ENCODE data around the gene EMX2. TPM values are rescaled to one million over a fixed set of nuclear protein-coding genes. Genes with fewer than 3 reads are reported as not detected.
A peak's percentile ranks its signal among the peaks of the same experiment; 100 is the strongest.

Gene EMX2
- total RNA-seq, 1 experiment from 2014 or later: not detected

DNA sequence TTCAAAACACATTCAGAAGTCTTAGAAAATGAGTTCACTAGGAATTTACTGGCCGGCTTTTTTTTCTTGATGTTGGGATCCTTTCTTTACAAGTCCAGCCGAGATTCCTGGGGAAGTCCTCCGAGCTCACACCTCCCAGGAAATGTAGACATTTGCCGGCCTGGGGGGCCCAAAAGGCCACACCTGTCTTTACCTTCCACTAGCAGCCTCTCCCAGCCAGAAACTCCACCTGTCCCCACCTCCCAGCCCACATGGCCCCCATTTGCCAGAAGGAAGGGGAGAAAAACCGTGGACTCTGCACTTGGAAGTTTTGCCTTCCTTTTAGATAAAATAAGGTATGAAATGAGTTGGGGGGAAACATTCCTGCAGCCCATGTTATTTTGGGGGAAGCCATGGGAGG lies 27.6 kb upstream of the EMX2 start:
- Histone ChIP-seq H3K27me3 (ENCODE audit: control insufficient read depth, insufficient read depth, low read length) (no peaks in the 10 kb centered on the region; the same call in 1 of the 2 replicates), H3K36me3 (replicated peaks; ENCODE audit: control insufficient read depth, insufficient read depth, low read length) (no peaks in the 10 kb centered on the region), H3K4me3 (ENCODE audit: insufficient read depth, low read depth, low read length) (no peak overlapping the region)
- no peak for DNase-seq

DNA sequence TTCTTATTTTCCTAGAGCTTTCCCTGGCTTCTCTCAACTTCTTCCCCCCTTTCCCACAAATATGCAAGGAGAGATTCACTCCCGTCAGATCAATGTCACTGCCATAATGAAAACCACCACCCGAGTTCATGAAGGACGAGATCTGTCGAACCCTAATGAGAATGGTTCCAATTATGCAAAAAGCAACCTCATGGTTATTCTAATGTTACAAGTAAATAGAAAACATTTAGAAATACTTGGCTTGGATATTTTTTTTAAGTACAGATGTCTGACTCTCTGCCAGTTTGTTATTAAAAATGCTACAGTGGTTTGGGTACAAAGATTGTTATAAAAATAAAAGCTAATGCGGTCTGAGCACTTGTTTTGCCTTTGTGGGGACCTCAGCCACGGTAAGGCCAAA lies 25.9 kb upstream of the EMX2 start:
- DNase-seq: no peak
- Histone ChIP-seq H3K36me3 (replicated peaks; ENCODE audit: control insufficient read depth, insufficient read depth, low read length) (no peaks in the 10 kb centered on the region), H3K27me3 (ENCODE audit: control insufficient read depth, insufficient read depth, low read length) (no peaks in the 10 kb centered on the region; the same call in 1 of the 2 replicates), H3K4me3 (ENCODE audit: insufficient read depth, low read depth, low read length) (no peak overlapping the region)

DNA sequence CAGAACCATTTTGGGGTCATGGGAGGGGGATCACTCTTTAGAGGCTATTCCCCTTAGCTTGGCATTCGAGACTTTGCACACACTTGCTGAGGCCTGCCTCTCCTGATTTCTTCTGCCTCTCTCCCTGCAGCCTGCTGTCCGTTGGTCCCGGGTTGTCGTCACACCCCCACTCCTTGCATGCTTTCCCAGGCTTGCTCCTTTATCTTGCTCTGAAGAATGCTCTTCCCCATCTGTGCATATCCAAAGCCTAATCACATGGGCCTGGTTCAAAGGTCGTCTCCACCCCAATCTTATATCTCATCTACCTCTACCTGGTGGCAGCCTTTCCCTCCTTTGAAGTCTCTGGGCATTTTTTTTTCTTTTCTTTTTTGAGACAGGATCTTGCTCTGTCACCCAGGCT lies 24.3 kb upstream of the EMX2 start:
- H3K27me3 ChIP-seq (ENCODE audit: control insufficient read depth, insufficient read depth, low read length): no peaks in the 10 kb centered on the region; the same call in 1 of the 2 replicates
- no peak overlapping the region for H3K4me3 ChIP-seq (ENCODE audit: insufficient read depth, low read depth, low read length)
- peak; percentile 51 for DNase-seq
- H3K36me3 ChIP-seq (replicated peaks; ENCODE audit: control insufficient read depth, insufficient read depth, low read length): no peaks in the 10 kb centered on the region

DNA sequence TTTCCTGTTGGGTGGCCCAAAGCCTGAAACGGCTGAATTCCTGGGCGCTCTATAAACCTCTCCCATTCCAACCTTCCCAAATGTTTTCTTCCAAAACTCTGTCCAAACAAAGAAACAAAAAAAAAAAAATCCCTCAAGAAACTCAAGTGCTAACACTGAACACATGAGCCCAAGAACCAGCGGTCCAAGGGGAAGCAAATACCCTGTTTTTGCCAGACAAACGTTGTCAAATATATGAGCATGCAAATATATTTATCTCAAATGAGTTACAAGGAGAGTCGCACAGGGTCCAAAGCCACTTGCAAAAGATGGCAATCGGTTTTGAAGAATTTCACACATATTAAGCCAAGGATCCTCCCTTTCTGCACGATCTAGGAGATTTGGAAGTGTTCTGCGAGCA lies 23.3 kb upstream of the EMX2 start:
- H3K27me3 ChIP-seq (ENCODE audit: control insufficient read depth, insufficient read depth, low read length): peaks cover 5% of the 10 kb centered on the region; the same call in 1 of the 2 replicates
- H3K4me3 ChIP-seq (ENCODE audit: insufficient read depth, low read depth, low read length): no peak overlapping the region
- no peaks in the 10 kb centered on the region for H3K36me3 ChIP-seq (replicated peaks; ENCODE audit: control insufficient read depth, insufficient read depth, low read length)
- DNase-seq: no peak

DNA sequence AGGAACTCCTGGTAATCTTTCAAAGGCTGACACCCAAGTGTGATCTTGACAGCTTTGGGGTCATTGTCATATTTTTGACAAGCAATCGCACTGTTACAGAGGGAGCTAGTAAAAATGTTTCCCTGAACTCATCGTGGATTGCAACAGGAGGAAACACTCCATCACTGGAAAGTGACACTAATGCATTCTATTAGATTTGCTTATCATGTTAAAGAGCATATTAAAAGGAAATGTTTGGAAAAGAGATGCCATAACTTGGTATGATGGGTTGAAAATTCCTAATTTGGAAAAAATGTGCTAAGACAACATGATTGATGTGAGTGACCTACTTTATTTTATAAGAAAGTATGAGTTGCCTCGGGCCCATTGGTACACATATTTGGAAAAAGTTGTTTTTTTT lies 22.7 kb upstream of the EMX2 start:
- Histone ChIP-seq H3K4me3 (ENCODE audit: insufficient read depth, low read depth, low read length) (no peak overlapping the region), H3K36me3 (replicated peaks; ENCODE audit: control insufficient read depth, insufficient read depth, low read length) (no peaks in the 10 kb centered on the region), H3K27me3 (ENCODE audit: control insufficient read depth, insufficient read depth, low read length) (peaks cover 5% of the 10 kb centered on the region; the same call in 1 of the 2 replicates)
- no peak for DNase-seq

DNA sequence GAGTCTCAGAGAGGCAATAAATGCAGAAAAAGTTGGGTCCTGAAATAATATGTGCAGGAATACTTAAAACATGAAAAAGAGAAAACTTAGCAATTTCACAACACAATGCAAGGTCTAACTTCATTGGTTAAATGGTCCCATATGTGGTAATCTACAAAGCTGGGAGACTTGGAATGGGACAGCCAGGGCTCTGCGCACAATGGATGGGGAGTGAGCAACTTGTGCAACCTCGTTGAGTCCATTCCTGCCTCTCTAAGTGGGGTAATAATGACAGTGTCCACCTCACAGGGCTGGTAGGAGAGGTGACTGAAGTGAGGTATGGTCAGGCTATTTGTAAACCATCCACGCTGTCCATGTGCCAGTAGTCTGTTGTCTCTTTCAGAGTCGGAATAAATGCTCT lies 11.8 kb upstream of the EMX2 start:
- no peak for DNase-seq
- H3K36me3 ChIP-seq (replicated peaks; ENCODE audit: control insufficient read depth, insufficient read depth, low read length): no peaks in the 10 kb centered on the region
- peaks cover 67% of the 10 kb centered on the region for H3K27me3 ChIP-seq (ENCODE audit: control insufficient read depth, insufficient read depth, low read length)

DNA sequence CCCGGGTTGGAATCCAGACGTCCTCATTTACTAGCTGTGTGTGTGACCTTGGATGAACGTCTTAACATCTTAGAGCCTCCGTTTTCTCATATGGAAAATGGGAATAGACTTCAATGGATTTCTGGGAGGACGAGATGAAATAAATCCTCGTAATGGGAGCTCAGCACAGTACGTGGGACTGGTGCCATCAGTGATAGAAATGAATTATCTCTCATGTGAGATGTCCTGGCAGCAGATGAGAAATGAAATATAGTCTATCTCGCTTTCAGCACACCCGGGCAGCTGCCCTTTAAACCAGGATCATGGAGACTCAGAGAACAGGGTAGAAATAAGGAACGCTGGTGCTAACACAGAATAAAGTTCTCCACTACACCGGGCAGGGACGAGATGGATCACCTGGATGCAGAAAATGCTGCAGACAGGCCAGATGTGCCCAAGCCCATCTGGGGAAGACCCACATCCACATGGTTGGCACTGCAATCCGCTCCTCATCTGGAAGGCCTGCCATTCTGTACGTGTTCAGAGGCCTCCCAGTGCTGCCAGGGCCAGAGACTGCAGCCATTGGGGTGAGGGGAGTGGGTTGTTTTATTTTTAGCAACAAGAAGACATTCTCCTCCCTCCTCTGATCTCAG lies 11.1 kb upstream of the EMX2 start:
- DNase-seq: no peak
- Histone ChIP-seq H3K4me3 (ENCODE audit: insufficient read depth, low read depth, low read length) (no peak overlapping the region), H3K36me3 (replicated peaks; ENCODE audit: control insufficient read depth, insufficient read depth, low read length) (no peaks in the 10 kb centered on the region), H3K27me3 (ENCODE audit: control insufficient read depth, insufficient read depth, low read length) (peaks cover 73% of the 10 kb centered on the region)

More for the DNA sequence above, 11.8 kb upstream of the EMX2 start:
- H3K4me3 ChIP-seq (ENCODE audit: insufficient read depth, low read depth, low read length): no peak overlapping the region

DNA sequence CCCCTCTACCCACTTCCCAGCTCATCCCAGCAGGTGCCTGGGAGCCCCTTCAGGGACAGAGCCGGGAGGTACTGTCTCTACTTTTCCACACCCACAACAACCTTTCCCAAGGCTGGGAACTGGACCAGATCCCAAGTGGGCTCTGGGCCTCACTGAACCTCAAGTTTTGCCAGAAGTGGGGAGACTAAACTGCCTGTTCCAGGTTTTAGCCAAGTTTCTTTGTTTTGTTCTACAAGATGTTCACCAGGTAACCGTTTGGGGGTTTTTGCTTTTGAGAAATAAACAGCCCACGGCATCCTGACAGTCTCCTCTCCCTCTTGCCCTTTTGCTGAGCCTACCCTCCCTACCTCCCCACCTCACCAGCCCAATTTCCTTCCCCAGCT lies 10.6 kb upstream of the EMX2 start:
- H3K4me3 ChIP-seq (ENCODE audit: insufficient read depth, low read depth, low read length): no peak overlapping the region
- H3K27me3 ChIP-seq (ENCODE audit: control insufficient read depth, insufficient read depth, low read length): peaks cover 75% of the 10 kb centered on the region
- H3K36me3 ChIP-seq (replicated peaks; ENCODE audit: control insufficient read depth, insufficient read depth, low read length): no peaks in the 10 kb centered on the region
- no peak for DNase-seq

DNA sequence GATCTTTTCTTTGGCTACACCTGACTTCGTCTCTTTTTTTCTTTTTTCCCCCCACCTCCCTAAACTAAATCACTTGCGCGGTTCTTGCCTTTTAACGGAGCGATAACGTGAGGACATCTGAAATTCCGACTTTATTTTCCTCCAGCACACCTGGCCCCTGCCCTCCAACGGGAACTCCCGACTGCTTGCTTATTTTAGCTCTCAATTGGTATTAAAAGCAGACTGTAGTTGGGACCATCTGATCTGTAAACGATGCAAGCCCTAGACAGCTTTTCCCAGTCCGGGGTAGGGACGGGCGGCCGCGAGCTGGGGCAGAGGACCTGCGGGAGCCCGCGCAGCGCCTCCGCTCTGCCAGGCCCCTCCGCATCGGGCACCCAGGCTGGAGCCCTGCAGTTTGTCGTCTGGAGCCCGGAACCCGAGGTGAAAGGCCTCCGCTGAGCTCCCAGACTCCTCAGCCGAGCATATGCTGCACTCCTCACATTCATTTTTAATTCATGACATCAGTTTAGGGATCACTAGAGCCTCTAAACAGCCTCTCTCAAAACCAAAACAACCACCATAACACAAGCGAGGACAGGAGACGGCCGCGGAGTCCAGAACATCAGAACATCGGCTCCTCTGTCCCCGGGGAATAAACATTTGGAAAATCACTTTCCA lies 10.0 kb upstream of the EMX2 start:
- Histone ChIP-seq H3K4me3 (ENCODE audit: insufficient read depth, low read depth, low read length) (no peak overlapping the region), H3K27me3 (ENCODE audit: control insufficient read depth, insufficient read depth, low read length) (peaks cover 80% of the 10 kb centered on the region), H3K36me3 (replicated peaks; ENCODE audit: control insufficient read depth, insufficient read depth, low read length) (no peaks in the 10 kb centered on the region)
- DNase-seq: peak; percentile 77

DNA sequence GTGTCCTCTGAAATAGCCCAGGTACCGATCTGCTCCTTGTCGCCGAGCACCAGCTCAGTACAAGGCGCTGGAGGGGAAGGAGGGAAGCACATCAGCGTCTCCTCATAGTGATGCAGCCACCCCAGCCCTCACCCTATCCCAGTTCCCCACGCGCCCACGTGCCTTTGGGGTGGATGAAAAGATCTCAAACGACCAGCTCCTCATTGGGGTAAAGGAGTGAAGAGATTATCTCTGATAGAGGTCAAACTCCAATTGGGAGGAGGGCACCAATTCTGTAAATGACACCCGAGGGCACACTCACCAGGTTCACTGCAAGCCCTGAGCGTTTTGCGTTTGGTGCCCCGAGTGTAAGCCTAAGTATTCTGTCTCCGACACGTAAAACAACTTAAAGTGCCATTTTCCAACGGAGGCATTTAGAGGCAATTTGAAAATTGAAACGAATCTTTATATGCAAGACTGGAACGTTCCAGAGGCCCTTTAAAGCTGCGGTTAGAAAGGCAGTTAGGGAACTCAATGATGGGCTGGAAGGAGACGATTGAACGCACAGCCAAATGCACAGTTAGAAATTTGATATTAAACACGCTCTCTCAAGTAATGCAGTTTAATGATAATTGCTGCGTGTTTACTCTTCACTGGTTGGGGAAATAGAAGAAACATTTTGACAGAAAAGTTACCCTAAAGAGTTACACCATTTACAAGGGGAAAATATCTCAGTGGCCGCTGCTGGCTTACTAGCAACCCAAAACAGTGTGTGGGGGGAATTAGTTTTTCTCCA lies 8.9 kb upstream of the EMX2 start:
- H3K36me3 ChIP-seq (replicated peaks; ENCODE audit: control insufficient read depth, insufficient read depth, low read length): no peaks in the 10 kb centered on the region
- DNase-seq: no peak
- no peak overlapping the region for H3K4me3 ChIP-seq (ENCODE audit: insufficient read depth, low read depth, low read length)
- H3K27me3 ChIP-seq (ENCODE audit: control insufficient read depth, insufficient read depth, low read length): peaks cover 91% of the 10 kb centered on the region

DNA sequence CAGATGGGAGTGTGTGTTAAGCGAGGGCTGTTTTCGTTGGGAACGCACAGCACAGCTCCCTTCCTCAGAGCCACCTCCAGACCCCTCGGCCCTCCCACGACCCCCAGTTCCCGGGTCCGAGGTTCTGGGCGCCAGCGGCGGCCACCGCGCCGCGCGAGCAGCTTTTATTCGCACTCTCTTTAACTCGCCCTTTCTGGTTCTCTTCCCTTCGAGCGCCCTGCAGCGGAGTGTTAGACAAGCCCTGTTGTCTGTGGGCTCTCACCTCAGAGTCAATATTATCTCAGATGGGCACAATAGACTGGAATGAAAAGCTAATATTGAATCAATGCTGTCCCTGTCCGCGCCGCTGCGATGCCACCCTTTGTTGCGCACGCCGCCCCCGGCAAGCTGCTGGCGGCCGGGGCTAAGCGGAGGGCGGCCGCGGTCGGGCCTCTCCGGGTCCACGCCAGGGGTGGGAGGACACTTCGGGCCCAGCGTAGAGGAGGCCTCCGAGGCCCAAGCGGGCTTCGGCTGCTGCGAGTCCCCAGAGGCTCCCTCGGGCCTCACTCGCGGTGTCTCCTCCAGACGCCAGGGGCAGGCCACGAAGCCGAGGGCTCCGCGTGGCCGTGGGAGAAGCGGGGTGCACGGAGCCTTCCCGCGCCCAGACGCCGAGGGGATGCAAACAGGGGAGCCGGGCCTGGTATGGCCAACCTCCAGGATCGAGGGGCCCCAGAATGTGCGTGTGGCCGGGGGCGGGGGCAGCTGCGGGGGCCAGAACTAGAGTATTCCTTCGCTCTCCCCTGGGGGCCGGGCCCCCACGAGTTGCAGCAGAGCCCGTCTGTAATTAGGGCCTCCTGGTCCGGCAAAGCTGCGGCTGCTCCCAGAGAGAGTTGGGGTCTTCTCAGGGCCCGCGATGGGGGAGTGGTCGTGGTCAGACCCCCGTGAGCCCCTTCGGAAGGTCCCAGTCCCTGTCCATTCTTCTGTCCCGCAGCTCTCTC lies 7.9 kb upstream of the EMX2 start:
- Histone ChIP-seq H3K27me3 (ENCODE audit: control insufficient read depth, insufficient read depth, low read length) (peaks cover 96% of the 10 kb centered on the region), H3K36me3 (replicated peaks; ENCODE audit: control insufficient read depth, insufficient read depth, low read length) (no peaks in the 10 kb centered on the region), H3K4me3 (ENCODE audit: insufficient read depth, low read depth, low read length) (no peak overlapping the region; the same call in 1 of the 2 replicates)
- peak; percentile 78 for DNase-seq

DNA sequence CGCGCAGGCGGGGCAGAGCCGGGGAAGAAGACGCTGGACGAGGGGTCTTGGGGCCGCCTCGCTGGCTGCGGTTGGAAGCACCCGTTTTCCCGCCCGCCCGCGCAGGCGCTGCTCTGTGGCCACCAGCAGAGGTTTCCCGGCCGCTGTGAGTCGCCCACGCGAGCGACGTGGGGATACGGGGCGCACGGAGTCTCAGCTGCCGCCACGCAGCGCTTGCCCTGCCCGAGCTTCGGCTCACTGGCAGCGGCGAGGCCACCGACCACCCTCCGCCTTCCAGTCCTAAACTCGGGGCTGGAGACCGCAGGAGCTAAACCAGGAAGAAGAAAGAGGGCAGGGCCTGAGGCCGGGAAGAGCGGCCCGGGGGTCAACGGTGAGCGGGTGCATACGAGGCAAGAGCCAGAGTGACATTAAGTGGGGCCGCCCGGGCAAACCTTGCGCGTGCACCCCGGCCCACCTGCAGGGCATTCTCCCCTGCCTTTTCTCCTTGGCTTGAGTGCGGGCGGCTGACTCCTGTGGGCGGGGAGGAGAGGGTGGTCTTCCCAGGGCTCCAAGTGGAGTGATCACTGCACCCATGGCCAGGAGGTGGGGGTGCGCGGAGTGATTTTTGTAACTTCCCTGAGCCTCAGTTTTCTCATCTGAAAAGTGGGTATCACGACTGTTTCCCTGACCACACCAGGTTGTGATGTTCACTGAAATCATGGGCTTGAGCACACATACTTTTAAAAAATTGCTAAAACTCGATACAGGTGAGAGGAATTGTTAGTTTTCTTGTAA lies 7.1 kb upstream of the EMX2 start:
- peaks cover 99% of the 10 kb centered on the region for H3K27me3 ChIP-seq (ENCODE audit: control insufficient read depth, insufficient read depth, low read length)
- H3K36me3 ChIP-seq (replicated peaks; ENCODE audit: control insufficient read depth, insufficient read depth, low read length): no peaks in the 10 kb centered on the region
- peak; percentile 80 for DNase-seq
- H3K4me3 ChIP-seq (ENCODE audit: insufficient read depth, low read depth, low read length): no peak overlapping the region

DNA sequence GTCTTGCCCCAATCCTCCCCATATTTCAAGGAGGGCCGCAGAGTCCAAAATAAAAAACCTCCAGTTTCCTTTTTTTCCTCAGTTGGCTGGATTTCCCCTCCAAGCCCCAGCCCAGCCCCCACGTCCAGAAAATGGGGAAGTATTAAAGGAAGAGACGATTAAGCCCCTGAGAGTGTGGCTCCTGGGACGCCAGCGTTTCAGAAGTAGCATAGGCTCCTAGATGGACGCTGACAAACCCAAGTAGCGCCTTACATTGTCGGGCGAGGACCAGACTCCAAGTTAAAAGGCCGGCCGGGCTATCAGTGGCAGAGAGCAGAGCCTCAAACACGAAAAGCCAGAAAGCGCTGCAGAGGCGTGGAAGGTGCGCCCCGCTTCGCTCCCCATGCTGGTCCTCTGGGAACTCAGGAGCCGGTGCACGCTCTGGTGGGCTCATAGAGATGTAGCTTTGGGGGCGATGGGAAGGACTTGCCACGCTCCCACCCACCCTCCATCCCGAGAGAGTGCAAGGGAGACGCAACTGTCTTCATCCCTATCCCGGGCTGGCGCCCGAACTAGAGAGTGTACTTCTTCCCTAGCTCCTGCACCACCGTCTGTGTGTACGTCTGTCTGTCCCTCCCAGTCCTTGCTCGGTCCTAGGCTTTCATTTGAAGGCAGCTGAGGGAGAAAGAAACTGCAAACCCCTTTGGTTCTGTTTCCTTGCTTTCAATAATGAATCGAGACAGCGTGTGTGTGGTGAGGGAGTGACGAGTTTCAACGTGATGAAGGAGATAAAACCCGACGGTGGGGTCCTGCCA lies 6.3 kb upstream of the EMX2 start:
- peak; percentile 59 for DNase-seq

More for the DNA sequence above, 6.3 kb upstream of the EMX2 start:
- Histone ChIP-seq H3K4me3 (ENCODE audit: insufficient read depth, low read depth, low read length) (no peak overlapping the region), H3K36me3 (replicated peaks; ENCODE audit: control insufficient read depth, insufficient read depth, low read length) (no peaks in the 10 kb centered on the region), H3K27me3 (ENCODE audit: control insufficient read depth, insufficient read depth, low read length) (peaks cover 99% of the 10 kb centered on the region)

Measured in H7 (cell line).